GM10248 (cell line): ENCODE results near the gene ACSF3.
A peak's percentile ranks its signal among the peaks of the same experiment; 100 is the strongest.

Experiments
- CTCF ChIA-PET: fragments of 300-600 bp; sonication (Branson Sonifier 250); formaldehyde crosslinking; extraction: SDS; loops from one replicate; lab custom pipeline; 2021; ENCODE audit warnings: antibody characterized with exemption; lab: Yijun Ruan, JAX
- POLR2A ChIA-PET: fragments of 350-650 bp; sonication (Branson Sonifier 250); formaldehyde crosslinking; extraction: SDS; loops from one replicate; lab custom pipeline; 2020; ENCODE audit warnings: antibody characterized with exemption; lab: Yijun Ruan, JAX
- DNase-seq: peaks from one replicate; pipeline ENCODE4 v3.0.0; 2012; ENCODE audit errors: extremely low spot score
- TF ChIP-seq, protein P1 (sequence below): IDR thresholded peaks from 2 replicates; pipeline ENCODE4 v1.5.1; 2012; ENCODE audit warnings: mild to moderate bottlenecking, low read depth; ENCODE audit errors: extremely low read depth, missing control alignments, control extremely low read depth

The ACSF3 gene

GRCh38 chr16:89111263-89111662 is 17.6 kb downstream of the ACSF3 start:
- CTCF ChIA-PET: no interaction called here
- TF ChIP-seq, protein P1, sequence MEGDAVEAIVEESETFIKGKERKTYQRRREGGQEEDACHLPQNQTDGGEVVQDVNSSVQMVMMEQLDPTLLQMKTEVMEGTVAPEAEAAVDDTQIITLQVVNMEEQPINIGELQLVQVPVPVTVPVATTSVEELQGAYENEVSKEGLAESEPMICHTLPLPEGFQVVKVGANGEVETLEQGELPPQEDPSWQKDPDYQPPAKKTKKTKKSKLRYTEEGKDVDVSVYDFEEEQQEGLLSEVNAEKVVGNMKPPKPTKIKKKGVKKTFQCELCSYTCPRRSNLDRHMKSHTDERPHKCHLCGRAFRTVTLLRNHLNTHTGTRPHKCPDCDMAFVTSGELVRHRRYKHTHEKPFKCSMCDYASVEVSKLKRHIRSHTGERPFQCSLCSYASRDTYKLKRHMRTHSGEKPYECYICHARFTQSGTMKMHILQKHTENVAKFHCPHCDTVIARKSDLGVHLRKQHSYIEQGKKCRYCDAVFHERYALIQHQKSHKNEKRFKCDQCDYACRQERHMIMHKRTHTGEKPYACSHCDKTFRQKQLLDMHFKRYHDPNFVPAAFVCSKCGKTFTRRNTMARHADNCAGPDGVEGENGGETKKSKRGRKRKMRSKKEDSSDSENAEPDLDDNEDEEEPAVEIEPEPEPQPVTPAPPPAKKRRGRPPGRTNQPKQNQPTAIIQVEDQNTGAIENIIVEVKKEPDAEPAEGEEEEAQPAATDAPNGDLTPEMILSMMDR: no peak

GRCh38 chr16:89112377-89113151 is 18.9 kb downstream of the ACSF3 start:
- ChIA-PET POLR2A (no interaction called here), CTCF (no interaction called here)
- DNase-seq: no peak
- TF ChIP-seq, protein P1: no peak

More at GRCh38 chr16:89111263-89111662, 17.6 kb downstream of the ACSF3 start:
- POLR2A ChIA-PET: no interaction called here
- DNase-seq: no peak

DNA sequence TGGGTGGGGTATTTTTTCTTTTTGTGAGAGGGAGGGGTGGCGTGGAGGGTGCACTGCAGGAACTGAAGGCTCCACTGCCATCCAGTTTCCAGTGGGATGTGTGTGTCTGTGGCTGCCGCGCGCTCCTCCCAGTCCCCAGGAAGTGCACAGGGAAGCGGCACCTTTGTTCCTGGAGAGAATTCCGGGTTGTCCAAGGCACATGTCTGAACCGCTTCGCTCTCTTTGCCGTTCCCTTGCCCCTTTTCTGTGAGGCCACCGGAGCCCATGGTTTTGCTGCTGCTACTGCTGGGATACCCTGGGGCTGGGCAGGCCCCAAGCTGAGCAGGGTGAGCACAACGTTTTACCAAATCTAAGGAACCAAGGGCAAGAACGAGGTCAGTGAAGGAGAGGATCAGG is 19.5 kb downstream of the ACSF3 start:
- no peak for DNase-seq
- TF ChIP-seq, protein P1: no peak
- ChIA-PET POLR2A (no interaction called here), CTCF (interaction anchor here (2.0 kb wide), 1 partner anchor 54 kb away, joined by 5 read pairs; no protein-coding TSS in a partner anchor)

- TF ChIP-seq, protein P1: no peak
- no peak for DNase-seq
- ChIA-PET POLR2A (no interaction called here), CTCF (interaction anchor here (0.7 to 2.1 kb wide), 4 partner anchors 9 to 137 kb away, joined by 3 to 5 read pairs (median 4); no protein-coding TSS in a partner anchor)
These were observed 20.0 kb downstream of the ACSF3 start for GRCh38 chr16:89113661-89114060.

DNA sequence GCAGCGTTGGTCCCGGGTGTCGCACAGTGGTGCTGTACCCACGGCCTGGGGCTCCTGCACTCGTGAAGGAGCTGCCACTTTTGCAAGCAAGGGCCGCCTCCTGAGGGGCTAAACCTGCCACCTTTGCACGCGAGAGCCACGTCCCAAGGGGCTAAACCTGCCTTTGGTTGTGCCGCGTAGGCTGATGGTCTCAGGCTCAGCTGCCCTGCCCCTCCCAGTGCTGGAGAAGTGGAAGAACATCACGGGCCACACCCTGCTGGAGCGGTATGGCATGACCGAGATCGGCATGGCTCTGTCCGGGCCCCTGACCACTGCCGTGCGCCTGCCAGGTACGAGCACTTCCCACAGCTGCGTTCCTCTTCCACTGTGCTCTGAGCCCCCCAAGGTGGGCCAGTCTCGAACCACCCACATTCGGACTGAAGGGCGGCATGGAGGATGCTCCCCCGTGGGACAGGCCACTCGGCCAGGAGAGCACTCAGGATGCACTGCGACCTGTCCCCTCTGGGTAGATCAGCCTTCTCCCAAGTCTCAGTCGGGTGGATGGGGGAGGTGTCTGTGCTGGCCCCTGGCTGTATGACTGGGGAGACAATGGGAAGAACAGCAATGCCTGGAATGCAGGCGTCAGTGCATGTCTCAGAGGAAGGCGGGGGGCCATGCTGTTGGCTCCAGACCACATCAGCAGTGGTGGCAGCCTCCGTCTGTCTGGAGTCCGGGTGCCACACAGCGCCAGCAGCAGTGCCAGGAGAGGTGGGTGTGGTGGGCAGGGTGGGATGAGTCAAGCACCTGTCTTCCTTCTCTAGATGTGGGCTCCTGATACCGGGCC is 20.7 kb downstream of the ACSF3 start:
- CTCF ChIA-PET: interaction anchor here (0.7 to 2.1 kb wide), 5 partner anchors 9 to 138 kb away, joined by 3 to 5 read pairs (median 3); no protein-coding TSS in a partner anchor
- TF ChIP-seq, protein P1: no peak
- no peak for DNase-seq
- POLR2A ChIA-PET: no interaction called here

GRCh38 chr16:89115216-89115861 is 21.7 kb downstream of the ACSF3 start:
- TF ChIP-seq, protein P1: no peak
- ChIA-PET POLR2A (no interaction called here), CTCF (interaction anchor here (1.7 to 2.1 kb wide), 3 partner anchors 16 to 51 kb away, joined by 3 to 5 read pairs (median 5); no protein-coding TSS in a partner anchor)
- peak; percentile 82 for DNase-seq
